ENCODE results near the gene INSIG1.

Gene INSIG1

GRCh38 chr7:155297517-155298287 is at the start of gene INSIG1:
INSIG1 (plus strand) TSS chr7:155297878; CDS start chr7:155298286, 408 bp downstream.
- peak; percentile 92 for DNase-seq

DNA sequence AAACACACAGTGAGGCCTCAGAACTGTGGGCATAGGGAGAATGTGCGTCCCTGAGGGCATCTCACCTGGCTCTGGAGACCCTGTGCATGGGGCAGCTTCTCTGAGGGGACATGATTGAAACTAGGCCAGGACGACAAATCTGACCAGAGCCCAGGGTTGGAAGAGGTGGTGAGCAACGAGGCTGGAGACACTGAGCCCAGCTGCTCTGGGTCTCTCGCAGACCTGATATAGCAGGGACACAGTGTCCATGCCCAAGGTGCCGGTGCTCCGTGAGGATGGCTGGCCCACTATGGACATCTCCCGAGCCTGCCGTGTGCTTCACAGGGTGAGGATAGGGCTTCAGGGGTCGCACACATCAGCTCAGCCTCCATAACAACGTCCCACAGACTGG is 49.3 kb upstream of the INSIG1 start:
- DNase-seq = no peak

- no peak for DNase-seq
Observed at GRCh38 chr7:155251831-155252230, 45.8 kb upstream of the INSIG1 start.

- no peak for DNase-seq
Observed at GRCh38 chr7:155252444-155252887, 45.2 kb upstream of the INSIG1 start.

DNA sequence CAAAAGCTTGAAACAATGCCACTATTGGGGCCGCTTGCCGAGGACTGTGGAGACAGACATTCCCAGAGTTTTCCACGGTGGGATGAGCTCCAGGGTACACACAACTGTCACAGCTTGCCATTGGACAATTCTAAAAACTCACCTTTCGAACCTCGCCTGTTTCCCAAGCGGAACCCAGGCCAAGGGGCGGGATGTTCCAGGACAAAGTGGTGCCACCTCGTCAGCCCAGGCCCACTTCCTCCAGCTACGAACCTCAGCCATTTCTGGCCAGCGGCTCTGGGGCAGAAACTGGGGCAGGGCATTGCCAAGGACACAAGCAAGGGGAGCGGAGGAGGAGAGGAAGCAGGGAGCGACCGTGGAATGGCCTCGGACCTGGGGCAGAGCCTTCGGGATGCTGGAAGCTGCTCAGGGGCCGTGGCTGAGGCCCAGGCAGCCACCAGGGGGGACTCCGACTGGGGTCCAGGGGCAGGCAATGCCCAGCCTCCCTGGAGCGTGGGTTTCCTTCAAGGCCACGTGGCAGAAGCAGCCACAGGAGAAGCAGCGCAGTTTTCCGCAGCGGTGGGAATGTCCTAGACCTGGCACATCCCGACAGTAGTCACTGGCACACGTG is 44.7 kb upstream of the INSIG1 start:
- DNase-seq = no peak

DNA sequence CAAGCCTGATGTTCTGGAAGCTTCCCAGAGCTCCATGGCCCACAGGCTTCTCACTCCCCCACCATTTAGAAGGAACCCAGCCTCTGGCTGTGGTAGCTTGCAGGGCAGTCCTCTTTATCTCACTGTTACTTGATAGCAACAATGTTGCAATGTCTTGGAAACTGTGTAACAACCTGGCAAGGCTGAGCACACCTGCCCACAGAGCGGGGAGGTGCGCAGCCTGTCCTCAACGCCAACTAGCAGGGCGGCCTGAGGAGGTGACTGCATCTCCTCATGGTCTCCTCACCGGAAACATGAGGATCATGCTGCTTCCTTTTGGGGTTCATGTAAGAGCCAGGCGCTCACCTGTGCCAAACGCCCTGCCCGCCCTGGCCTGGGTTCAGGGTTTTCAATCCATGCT is 43.7 kb upstream of the INSIG1 start:
- no peak for DNase-seq

GRCh38 chr7:155255071-155255470 is 42.6 kb upstream of the INSIG1 start:
- no peak for DNase-seq

DNA sequence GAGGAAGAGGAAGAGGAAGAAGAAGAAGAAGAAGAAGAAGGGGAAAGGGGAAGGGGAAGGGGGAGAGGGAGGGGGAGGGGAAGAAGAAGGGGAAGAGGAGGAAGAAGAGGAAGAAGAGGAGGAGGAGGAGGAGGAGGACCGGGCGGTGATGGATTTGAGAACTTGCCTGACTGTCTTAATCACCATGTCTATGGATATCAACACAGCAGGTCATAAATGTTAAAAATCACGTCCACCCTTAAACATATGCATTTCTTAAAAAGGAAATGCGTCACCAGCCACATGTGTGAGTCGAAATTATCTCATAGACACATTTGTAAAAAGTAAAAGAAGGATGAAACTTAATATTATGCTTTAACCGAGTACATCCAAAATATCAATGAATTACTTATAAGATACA is 42.1 kb upstream of the INSIG1 start:
- no peak for DNase-seq

GRCh38 chr7:155256081-155256760 is 41.5 kb upstream of the INSIG1 start:
- DNase-seq = no peak

- no peak for DNase-seq
Observed at GRCh38 chr7:155256761-155257481, 40.8 kb upstream of the INSIG1 start.

- no peak for DNase-seq
Observed at GRCh38 chr7:155257482-155258225, 40.0 kb upstream of the INSIG1 start.

GRCh38 chr7:155258226-155258560 is 39.5 kb upstream of the INSIG1 start:
- no peak for DNase-seq

DNA sequence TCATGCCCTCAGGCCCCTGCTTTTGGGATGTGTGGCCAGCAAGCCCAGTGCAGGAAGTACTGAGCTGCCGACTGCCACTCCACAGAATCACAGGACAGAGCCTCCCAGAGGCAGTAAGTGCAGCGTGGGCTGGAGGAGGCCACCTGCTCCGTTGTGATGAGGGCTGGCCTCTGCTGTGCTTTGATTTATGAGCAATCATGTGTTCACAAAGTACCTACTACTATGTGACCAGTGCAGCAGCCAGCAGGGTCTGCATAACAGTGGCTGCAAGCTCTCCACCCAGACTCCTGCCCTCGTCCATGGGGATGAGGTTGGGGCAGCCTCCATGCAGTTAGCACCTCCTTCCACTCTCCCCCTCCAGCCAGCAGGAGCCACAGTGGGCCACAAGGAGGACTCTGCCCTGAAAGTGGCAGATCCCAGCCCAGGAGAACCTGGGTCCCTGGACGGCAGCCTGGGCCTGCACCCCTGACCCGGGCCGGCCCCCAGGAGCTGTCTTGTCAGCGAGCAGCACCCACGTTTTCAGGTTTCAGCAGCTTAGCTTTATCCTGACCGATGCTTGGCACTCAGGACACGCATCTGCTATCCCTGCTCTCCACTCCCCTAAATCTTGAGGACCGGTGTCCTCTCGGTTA is 37.7 kb upstream of the INSIG1 start:
- no peak for DNase-seq

GRCh38 chr7:155260498-155260872 is 37.2 kb upstream of the INSIG1 start:
- no peak for DNase-seq

DNA sequence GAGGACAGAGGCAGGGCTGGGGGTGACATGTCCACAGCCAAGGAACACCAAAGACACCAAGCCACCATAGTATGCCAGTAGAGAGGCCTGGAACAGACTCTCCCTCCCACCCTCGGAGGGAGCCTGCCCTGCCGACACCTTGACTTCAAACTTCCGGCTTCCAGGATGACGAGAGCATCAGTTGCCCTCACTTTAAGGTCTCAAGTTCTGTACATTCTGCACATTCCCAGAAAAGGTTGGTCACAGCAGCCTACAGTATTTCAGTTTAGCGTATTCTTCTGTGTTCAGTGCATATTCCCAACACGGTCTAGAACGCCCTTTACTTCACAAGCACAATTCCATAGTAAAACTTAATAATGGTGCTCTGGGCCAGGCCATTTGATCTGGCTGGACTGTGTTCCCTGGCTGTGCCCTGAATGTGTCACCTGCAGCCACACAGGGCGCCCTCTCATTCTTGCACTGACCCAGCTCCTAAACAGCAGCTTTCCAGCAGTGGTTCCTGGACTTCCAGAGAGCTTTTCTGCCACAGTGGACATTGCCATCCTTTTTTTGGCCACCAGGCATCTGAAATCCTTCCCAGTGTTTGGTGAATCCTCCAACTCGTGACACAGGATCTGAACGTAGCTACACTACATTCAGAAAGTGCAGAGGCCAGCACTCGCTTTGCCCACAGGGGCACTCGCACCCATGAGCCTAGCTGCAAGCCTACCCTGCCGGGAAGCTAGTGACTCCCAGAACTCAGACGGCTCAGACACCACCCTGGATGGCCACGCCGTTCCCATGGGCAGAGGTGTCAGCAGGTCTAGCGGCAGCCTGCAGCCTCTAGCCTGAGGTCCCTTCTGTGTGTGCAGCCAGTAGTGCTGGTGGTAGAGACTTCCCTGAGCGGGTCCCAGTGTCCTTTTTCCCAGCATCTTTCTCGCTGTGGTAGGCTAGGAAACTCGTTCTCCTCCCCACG is 36.4 kb upstream of the INSIG1 start:
- DNase-seq = no peak

DNA sequence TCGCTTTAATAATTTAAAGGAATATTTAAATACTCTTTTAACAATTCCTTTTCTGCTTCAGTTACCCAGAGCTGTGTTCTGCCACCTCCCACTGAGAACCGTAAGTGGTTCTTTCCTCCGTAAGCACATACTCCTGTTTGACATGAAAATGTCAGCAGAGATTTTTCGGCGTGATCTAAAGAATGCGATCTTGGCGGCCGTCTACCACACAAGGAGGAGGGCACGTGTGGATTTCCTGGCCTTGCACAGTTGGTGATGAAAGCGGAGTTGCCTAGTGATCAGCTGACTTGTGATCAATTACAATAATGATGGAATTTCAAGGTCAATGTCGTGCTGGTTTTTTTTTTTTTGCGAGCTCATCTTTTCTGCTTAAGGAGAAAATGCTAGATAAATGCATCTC is 35.6 kb upstream of the INSIG1 start:
- no peak for DNase-seq

GRCh38 chr7:155263051-155263450 is 34.6 kb upstream of the INSIG1 start:
- DNase-seq = no peak

DNA sequence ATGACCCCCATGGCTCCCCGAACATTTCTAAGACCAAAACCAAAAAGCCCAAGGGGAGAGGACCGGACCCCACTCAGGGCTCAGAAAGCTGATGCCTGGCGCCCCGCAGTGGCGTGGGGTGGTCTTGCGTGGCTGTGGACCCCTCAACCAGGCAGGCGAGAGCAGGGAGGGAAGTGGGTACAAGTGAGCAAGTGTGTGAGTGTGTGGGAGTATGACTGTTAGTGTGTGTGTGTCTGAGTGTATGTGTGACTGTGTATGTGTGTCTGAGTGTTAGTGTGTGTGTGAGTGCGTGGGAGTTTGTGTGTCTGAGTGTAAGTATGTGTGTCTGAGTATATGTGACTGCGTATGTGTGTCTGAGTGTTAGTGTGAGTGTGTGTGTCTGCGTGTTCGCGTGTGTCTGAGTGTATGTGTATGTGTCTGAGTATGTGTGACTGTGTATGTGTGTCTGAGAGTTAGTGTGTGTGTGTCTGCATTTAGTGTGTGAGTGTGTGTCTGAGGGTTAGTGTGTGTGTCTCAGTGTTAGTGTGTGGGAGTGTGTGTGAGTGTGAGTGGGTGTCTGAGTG is 34.0 kb upstream of the INSIG1 start:
- DNase-seq = no peak

DNA sequence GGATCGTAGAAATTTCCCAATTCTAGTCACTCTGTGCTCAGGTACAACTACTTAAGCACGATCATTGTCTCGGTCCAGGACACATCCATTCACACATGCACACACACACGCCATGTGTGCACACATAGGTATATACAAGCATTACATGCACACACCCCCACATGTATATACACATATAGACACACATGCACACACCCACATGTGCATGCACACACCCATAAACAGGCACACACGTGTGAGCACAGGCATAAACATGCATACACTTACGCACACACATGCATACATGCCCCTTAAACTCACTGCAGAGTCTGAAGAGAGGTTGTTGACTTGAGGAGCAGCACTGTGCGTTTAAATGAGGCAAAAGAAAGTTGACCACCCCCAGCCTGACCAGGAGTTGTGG is 32.5 kb upstream of the INSIG1 start:
- no peak for DNase-seq

GRCh38 chr7:155265961-155266360 is 31.7 kb upstream of the INSIG1 start:
- no peak for DNase-seq

DNA sequence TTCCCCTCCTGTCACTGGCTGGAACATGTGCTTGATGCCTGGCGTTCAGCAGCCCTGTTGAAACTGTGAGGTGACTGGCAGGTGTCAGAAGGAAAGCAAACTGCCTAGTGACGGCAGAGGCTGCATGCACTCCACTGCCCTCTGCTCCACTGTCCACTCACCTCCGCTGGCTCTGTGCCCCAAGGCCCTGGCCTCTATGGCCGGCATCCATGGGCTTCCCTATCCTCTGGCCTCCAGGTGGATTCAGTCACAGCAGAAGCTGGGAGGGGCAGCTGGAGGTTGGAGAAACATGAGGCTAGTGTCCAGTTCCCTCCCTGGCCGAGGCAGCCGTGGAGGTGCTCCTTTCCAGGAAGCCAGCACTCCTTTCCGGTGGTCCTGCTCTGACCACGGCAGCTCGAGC is 31.2 kb upstream of the INSIG1 start:
- DNase-seq = no peak

Data from stimulated activated CD4-positive, alpha-beta T cell treated with anti-CD3 and anti-CD28 coated beads, Interleukin-15, amount 100 ng/mL, for 24 hours (primary cell).